ENCODE results near the gene PDXDC1.
"Not testable (repeated sequence)": the region's sequence is repeated elsewhere in the genome, so short reads cannot be mapped to it uniquely, and the experiment has no call there.

The PDXDC1 gene

DNA sequence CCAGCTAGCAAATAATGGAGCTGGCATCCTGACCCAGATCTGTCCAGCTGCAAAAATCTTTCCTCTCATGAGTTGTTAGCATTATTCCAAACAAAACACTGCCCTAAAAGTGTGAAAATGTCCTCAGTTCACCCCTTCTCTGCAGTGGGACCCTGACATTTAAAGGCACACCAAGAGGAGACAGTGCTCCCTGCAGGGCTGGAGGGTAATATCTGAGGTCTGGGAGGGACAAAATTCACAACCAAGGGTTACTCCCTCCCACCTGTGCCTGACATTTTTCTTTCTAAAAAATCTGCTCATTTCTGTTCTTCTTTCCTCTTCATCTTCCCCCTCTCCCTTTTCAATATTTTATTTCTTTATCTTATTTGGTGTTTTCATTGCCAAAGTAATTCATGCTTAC lies 191.4 kb downstream of the PDXDC1 start:
- not testable (repeated sequence) for FAIRE-seq

DNA sequence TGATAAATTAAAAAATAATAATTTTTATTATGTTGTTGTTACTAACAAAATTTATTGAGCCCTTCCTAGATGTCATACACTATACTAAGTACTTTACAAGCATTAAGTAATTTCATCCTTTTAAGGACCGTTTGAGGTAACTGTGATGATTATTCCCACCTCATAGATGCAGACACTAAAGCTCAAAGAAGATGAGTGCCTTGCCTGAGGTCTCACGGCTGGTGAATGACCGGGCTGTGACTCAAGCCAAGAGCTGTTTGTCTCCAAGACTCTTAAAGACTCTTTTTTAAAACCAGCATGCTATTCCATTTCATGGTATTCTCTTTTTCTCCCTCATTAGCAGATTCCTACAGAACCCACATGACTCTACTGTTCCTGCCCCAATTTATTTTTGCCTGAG lies 193.5 kb downstream of the PDXDC1 start:
- FAIRE-seq, result not testable (repeated sequence)

DNA sequence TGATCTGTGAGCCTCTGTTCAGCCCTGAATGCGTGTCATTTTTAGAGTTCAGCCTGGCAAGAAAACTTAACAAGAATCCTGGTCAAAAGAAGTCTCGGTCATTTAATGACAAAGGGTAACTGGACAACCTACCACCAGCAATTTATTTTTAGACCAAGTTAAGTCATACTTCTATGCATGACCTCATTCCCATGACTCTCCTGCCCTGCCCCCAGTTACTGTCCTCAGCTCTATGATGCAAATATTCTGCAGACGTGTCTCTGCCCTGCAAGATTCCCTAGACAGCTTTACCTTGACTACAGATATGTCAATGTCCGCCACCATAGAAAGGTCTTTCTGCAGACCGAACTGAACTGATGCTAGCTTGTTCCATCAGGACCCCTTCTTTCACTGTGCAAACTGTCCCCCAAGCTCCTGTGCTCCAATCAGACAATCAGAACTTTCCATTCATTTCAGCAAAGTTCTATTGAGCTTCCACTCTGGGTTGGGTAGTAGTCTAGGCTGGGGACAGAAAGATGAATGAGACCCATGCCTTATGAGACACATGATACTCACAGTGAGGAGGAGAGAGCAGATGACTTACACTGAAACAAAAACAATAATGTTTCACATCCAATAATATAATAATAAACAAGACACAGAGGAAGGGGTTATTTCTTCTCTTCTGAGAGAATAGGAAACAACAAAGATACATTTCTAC lies 194.3 kb downstream of the PDXDC1 start:
- not testable (repeated sequence) for FAIRE-seq

DNA sequence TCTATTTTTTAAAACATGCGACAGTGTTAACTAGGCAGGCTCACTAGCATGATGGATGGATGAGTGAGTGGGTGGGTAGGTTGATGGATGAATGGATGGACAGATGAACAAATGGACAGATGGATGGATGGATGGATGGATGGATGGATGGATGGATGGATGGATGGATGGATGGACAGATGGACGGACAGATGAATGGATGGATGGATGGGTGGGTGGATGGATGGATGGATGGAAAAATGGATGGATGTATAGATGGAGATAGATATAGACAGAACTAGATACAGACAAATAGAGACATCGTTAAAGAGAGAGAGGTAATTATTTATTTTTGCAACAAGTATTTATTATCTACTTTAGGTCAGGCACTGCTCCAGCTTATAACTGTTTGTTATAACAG lies 205.1 kb downstream of the PDXDC1 start:
- not testable (repeated sequence) for FAIRE-seq

DNA sequence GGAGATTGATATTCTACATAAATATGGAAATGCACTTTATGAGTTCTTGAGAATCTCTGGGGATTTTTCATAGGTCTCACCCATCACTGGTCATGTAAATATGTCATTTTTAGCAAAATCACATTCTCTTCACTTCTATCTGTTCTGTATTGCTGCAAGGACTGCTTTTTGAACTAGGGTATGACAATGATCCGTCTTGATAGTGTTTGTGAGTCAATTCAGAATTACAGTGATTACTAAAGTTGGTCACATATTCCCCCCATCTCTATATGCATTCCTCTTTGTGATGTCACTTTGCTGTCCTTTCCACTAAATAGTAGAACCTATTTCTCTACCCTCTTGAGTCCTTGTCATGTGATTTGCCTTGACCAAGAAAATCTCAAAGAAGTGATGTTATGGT lies 206.1 kb downstream of the PDXDC1 start:
- not testable (repeated sequence) for FAIRE-seq

DNA sequence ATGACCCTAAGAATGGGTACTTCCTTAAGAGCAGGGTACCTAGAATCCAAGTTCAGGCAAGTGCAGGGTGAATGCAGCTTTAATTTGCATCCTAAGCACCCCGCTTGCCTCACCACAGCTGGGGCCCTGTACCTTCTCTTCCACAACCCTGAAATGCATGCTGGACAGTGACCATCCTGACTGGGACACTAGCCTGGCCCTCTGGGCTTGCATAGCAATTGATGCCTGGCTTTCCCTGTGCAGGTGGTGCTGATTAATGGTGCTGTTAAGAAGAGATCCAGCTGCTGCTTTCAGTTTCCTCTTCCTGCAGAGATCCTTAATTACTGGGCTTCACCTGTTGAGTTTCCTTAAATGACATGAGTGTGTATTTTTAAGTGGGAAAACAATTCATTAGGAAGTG lies 209.2 kb downstream of the PDXDC1 start:
- not testable (repeated sequence) for FAIRE-seq
